ENCODE results near the gene FBXO28.
A peak's percentile ranks its signal among the peaks of the same experiment; 100 is the strongest.

FBXO28 gene

DNA sequence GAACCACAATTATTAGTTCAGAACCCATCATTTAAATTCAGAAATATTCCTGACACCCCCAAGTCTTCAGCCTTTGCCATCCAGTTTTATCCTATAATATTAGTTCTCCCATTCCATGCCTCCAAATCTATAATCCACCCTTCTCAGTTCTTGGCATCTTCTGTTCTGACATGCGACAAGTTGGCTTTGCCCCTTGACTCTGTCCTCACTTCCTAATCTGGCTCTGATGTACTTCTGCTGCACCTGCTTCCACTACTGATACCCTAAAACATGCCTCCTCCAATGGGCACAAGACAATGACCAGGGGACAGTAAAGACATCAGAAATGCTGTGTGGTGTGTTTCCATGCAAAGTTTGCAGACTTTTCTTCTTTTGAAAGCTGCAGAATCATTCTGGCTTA lies 17.1 kb upstream of the FBXO28 start:
- DNase-seq: no peak

DNA sequence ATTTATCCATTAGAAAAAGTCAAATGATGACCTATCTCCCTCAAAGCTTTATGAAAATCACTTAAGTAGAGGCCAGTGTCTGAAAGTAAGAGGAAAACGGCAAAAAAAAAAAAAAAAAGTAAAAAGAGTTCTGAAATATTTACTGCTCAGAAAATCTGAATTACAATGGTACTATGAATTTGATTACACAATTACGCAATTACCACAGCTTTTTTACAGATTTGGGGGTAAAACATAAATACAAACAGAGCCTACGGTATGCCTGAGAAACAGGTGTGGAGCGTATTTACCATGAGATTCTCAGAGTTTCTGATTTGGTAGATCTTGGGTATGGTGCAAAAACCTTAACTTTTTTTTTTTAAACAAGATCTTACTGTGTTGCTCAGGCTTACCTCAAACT lies 15.9 kb upstream of the FBXO28 start:
- no peak for DNase-seq

DNA sequence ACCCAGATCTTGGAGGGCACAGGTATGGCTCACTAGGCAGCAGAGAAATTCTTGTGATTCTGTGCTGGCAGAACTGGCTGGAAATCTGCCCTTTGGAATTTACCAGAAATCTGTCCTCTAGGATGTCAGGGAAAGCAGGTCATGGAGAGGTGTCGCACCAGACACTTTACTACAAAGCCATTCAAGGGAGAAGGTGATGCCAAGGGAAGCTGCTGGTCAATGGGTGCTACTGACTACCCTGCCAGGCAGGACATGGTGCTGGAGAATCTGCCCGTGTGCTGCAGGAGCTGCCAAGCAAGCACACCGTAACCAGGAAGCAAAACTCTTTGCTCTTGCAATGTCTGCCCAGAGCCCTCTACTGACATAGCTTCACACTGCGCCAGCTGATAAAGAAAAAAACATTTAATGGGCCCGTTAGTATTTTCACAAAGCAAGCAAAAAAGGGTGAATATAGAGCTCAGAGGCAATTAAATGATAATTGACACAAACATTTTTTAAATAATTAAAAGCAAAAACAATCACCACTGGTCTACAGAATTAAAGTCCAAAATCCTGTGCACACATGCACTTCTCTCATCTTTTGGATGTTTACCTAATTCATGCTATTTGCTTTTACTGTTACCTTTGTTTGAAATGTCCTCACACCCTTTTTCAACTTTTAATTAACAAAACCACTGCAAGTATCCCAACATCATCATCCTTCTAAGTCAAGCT lies 7.2 kb upstream of the FBXO28 start:
- DNase-seq: peak; percentile 49

DNA sequence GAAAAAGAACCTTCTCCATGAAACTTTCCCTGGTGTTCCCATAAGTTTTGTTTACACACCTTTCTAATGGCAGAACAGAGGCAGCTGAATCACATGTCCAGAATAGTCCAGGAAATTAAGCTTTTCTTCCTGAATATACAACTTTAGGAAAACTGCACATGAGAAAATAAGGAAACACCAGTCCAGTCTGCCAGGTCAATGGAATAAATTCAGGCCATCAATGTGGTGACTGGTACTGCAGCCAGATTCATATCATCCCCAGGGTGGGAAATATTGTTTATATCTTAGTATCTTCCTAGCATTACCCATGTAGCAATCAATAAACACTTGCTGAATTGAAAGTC lies 6.7 kb upstream of the FBXO28 start:
- no peak for DNase-seq

DNA sequence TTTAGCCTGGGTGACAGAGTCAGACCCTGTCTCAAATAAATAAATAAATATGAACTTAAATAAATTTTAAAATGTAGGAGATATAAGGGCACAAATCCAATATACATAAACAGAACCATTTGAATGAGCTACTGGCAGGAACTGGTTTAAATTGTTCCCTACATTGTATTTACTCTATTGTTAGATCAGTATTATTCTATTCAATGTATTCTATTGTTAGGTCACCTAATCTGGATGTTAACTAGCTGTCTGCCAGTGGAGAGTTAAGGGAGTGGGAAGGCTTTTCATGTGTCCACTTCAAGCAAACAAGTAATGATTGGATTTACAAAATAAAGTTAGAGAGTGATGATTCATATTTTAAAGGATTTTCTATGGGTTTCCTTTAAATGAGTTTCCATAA lies 4.9 kb upstream of the FBXO28 start:
- no peak for DNase-seq

DNA sequence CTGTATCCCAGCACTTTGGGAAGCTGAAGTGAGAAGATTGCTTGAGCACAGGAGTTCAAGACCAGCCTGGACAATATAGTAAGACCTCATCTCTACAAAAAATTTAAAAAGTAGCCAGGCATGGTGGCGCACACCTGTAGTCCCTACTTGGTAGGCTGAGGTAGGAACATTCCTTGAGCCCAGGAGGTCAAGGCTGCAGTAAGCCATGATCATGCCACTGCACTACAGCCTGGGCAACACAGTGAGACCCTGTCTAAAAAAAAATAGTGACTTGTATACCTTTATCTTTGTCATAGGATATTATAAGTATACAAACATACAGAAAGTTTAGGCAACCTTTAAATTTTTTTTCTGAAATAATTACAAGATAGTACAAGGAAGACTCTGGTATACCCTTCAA lies 3.9 kb upstream of the FBXO28 start:
- DNase-seq: no peak

DNA sequence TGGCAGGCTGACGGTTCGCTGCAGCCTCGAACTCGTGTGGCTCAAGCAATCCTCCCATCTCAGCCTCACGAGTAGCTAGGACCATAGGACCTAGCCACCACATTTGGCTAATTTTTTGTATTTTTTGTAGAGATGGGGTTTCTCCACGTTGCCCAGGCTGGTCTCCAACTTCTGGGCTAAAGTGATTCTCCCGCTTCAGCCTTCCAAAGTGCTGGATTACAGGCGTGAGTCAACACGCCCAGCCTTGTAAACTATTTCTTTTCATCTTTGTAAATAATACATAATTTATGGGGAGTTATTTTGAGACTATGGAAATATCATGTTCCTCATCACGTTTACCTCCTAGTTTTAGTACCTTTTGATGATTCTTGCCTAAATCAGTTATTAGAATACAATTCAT lies 906 bp upstream of the FBXO28 start:
- DNase-seq: no peak

DNA sequence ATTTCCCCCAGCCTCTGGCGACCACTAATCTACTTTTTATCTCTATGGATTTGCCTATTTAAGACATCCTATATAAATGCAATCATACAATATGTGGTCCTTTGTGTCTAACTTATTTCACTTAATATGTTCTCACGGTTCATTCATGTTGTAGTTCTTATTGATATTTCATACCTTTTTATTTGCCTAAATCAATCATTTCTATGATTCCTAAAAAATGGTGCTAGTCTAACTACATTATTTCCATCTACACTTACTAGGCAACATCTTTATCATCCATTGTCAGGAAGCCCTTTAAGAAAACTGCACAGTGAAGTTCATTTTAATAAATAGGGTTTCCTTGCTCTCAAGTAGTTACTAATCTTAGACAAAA lies 380 bp upstream of the FBXO28 start:
- no peak for DNase-seq

DNA sequence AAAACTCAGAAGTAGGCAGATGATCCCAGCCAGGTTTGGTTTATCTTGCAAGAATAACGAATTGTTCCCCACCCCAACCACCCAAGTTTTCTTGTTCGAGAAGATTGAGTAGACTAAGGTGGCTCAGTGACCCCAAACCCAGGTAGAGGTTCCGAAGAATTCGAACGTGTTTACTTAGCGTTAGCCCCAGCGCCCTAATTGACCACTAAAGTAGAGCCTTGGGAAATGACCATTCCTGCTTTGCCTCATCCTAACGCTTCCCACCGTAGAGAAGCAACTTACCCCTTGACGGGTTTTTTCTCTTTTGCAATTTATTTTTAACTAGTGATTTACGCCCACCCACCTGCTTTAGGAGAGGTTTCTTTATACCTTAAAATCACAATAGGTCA lies 870 bp downstream of the FBXO28 start:
- no peak for DNase-seq

DNA sequence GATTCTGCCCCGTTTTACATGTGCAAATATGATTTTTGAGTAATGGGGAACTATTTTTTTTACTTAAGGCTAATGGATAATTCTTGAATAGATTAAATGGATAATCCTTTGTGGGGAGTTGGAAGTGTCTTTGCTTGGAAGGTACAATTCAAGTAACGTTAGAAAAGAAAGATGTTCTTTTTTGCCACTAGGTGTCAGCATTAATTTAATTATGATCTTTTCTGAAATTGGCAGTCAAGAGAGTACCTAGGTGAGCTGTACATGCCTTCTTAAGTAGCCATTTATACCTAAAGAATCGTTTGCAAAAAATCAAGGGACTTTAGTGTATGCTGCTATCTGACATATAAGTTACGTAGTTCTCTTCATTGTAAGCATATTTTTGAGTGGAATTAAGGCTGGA lies 2.2 kb downstream of the FBXO28 start:
- DNase-seq: peak; percentile 35

DNA sequence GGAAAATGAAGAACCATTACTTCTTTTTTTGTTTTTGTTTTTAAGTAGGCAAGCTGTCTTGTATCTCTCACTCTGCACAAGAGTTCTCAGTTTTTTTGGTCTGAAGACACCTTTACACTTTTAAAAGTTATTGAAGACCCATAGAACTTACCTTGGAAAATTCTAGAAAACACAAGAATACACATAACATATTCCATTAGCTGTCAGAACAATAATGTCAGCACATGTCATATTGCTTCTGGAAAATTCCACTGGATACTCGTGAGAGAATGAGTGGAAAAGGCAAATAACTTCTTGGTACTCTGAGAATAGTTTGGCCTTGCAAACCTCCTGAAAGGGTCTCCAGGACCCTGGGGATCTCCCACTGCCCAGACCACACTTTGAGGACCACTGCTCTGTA lies 4.8 kb downstream of the FBXO28 start:
- no peak for DNase-seq

DNA sequence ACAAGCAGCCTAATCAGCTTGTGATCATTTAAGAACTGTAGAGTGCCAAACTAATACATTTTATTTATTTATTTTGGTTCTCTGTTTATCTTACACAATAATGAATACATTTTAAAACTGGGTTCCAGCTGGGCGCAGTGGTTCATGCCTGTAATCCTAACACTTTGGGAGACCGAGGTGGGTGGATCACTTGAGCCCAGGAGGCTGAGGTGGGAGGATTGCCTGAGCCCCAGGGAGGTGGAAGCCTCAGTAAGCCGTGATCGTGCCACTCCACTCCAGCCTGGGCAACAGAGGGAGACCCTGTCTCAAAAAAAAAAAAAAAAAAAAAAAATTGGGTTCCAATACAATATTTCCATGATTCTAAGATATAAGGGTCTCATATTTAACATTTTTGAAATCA lies 9.2 kb downstream of the FBXO28 start:
- DNase-seq: no peak

DNA sequence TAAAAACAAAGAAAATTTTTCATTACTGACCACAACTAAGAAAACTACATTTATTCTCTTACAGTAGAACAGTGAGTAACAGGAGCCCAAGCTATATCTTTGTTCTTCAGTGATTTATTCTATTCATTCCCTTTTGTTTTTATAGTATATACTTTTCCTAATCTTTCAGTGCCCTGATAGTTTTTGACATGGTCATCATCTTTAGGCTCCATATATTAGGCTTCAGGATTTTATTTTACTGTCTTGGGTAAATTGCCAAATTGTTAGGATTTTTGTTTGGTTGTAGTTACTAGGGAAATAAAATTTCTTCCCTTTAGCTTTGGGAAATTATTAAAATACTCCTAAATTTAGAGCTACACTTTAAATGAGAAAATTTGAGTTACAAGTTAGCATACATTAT lies 10.3 kb downstream of the FBXO28 start:
- DNase-seq: no peak

DNA sequence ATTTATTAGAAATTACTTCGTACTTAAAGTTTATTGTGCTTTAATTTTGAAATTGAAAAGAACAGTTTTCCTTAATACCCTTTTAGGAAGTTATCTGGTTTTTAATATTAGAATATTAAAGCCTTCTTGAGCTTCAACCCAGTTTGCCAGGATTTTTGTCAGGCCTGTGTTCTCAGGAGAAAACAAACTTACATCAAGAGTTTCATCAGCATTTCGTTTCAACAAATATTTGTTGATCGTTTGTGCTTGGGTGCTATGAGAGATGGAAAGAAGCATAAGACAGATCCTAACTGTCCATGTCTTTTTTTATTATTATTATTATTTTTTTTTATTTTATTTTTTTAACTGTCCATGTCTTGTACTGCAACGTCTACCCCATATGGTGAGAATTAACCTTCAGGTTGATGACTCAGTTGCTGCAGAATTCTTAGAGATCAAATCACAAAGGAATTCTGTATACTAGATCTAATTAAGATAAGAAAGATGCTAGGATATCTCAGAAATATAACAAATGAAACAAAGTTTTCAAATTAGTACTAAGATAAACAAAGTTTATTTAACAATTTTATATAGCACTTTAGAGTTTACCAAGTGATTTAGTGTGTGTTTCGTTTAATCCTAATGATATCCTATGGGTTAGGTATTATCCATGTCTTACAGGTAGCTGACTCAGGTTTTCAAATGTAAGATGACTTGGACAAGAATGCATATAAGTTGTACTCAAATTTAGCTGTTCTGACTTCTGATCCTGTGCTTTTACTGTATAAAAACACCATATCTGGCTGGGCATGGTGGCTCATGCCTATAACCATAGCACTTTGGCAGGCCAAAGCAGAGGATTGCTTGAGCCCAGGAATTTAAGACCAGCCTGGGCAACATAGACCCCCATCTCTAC lies 14.3 kb downstream of the FBXO28 start:
- no peak for DNase-seq

DNA sequence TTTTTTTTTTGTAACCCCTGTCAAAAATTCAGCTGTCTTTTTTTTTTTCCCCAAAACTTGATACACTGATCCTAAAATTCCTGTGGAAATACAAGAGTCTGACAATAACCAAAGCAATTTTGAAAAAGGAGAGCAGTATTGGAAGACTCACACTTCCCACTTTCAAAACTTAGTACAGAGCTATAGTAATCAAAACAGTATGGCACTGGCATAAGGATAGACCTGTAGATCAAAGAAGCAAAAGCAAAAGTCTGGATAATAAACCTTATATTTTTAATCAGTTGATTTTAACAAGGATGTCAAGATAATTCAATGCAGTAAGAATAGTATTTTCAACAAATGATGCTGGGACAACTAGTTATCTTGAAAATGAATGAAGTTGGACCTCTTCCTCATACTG lies 17.3 kb downstream of the FBXO28 start:
- DNase-seq: no peak

DNA sequence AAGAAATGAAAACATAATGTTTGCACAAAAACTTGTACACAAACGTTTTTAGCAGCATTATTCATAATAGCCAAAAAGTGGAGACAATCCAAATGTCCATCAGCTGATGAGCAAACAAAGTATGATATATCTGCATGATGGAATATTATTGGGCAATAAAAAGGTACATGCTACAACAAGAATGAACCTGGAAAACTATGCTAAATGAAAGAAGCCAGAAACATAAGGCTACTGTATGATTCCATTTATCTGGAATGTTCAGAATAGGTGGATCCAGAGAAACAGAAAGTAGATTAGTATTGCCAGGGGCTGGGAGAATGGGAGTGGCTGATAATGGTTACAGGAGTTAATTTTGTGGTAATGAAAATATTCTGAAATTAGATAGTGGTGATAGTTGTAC lies 19.0 kb downstream of the FBXO28 start:
- DNase-seq: no peak

DNA sequence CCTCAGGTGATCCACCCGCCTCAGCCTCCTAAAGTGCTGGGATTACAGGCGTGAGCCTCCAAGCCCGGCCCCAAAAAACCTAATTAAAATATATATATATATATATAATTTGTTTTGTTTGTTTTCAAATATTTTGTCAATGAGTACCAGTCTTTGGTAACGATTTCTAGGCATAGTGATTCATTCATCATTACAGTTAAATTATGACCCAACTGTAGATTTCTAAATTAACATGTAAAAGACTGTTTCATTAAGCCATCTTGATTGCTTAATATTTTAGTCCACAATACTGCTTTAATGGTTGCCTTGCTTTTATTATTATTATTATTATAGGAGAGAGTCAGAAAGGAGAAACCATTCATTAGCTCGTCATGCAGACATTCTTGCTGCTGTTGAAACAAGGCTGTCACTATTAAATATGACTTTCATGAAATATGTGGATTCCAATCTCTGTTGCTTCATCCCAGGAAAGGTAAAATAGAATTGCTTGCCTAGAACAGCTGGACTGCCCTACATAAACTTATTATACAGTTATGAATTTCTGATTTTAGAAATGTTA lies 19.9 kb downstream of the FBXO28 start:
- no peak for DNase-seq

DNA sequence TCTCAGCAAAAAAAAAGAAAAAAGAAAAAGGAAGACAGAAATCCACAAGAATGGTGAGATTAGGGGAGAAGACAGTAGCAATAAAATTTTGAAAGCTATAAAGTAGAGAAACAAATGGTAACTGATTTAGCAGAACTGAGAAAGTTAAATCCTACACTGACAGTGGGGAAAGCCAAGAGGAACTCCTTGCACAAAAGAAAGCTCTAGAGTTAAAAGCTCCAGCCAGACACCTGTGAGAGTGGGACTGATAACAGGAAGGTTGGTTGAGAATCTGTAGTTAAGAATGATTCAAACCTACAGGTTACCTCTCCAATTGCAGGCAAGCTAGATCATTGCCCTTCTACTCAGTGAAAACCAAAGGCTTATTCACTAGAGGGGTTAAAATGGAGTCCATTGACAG lies 23.6 kb downstream of the FBXO28 start:
- no peak for DNase-seq

DNA sequence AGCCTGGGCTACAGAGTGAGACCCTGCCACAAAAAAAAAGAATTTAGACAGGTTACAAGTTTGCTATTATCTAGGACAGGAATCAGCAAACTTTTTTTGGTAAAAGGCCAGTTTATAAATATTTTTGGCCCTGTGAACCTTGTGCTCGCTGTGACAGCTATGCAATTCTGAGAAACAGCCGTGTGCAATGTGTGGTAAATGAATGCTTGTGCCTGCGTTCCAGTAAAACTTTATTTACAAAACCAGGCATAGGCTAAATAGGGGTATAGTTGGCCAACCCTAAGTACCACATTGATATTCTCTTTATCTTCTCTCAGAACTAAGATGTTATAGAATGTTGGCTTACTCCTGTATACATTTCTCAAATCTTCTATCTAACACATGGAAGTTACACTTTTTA lies 24.3 kb downstream of the FBXO28 start:
- DNase-seq: no peak

DNA sequence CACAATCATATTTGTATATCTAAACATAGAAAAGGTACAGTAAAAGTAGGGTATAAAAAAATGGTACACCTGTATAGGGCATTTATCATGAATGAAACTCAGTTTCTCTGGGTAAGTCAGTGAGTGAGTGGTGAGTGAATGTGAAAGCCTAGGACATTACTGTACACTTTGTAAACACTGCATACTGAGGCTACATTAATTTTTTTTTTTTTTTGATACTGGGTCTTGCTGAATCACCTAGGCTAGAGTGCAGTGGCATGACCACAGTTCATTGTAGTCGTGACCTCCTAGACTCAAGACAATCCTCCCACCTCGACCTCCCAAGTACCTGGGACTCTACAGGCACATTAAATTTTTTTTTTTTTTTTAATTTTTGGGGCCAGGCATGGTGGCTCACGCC lies 27.8 kb downstream of the FBXO28 start:
- DNase-seq: no peak

DNA sequence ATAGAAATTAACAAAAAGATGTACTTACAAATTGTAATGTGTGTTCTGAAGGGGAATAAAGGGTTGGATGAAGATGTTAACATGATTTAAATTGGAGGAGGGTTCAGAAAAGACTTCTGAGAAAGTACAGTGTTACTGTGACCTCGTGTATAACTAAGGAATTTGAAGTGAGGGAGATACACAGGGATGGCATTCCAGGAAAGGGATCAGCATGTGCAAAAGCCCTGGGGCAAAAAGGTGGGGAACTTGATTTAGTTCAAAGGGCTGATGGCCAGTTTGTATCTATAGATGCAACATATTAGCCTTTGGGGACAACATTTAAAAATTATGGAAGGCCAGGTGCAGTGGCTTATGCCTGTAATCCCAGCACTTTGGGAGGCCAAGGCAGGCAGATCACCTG lies 35.8 kb downstream of the FBXO28 start:
- no peak for DNase-seq

DNA sequence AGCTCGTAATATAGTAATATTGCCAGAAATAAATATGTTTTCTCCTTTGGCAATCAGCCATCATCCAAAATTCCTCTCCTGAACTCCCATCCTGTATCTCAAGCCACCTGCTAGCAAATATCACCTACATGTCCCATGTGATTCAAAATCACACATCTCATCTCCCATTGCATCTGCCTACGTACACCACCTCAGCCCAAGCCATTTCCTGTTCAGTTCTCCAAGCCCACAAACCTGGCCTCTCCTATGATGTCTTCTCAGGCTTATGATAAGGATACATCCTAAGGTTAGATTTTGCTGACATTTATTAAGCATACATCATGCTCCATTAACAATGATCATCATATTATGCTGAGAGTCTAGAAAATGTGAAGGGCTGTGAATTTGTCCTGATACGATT lies 37.2 kb downstream of the FBXO28 start:
- DNase-seq: no peak

DNA sequence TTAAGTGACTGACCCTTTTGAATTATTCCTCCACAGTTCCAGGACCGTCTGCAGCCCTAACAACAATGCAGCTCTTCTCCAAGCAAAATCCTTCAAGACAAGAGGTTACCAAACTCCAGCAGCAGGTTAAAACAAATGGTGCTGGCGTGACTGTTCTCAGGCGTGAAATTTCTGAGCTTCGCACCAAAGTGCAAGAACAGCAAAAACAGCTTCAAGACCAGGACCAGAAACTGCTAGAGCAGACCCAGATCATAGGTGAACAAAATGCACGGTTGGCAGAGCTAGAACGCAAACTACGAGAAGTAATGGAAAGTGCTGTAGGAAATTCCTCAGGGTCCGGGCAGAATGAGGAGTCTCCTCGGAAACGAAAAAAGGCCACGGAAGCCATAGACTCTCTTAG lies 43.4 kb downstream of the FBXO28 start:
- no peak for DNase-seq

DNA sequence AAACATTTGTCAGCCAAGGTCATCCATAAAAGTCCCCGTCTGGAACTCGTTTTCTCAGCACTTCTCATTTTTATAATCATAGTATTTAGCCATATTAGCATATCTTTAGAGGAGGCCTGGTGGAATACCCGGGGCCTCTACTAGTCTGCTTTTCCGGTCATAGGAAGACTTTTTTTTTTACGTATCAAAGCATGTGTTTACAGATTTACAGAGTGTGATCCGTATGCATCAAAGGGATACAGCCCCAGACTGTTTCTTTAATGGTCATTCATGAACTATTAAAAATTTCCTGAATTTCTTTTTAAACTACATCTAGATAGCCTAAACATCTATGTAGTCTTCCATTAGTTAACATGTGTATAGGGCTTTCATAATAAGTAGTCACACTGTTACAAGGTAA lies 45.6 kb downstream of the FBXO28 start:
- no peak for DNase-seq
